Neuron (in vitro differentiated cells): ENCODE results near the gene LRP8.

ENCODE experiments used
- H2AFZ ChIP-seq: one replicate; pipeline ENCODE4 v1.6.1; 2013; ENCODE audit warnings: low read depth, mild to moderate bottlenecking, inconsistent platforms, low read length, moderate library complexity
- H3K27me3 ChIP-seq: one replicate; pipeline ENCODE4 v1.6.1; 2013; ENCODE audit warnings: low read length; ENCODE audit not compliant: insufficient read depth
- H3K36me3 ChIP-seq: one replicate; pipeline ENCODE4 v1.6.1; 2013; ENCODE audit warnings: low read length; ENCODE audit not compliant: insufficient read depth
- H3K4me1 ChIP-seq: one replicate; pipeline ENCODE4 v1.6.1; 2013; ENCODE audit warnings: low read length; ENCODE audit not compliant: insufficient read depth
- H3K4me3 ChIP-seq: 2 replicates; pipeline ENCODE4 v1.5.1; 2013; ENCODE audit warnings: mild to moderate bottlenecking, low read length, moderate library complexity
- H3K9me3 ChIP-seq: one replicate; pipeline ENCODE4 v1.6.1; 2013; ENCODE audit warnings: low read length

Gene LRP8

GRCh38 chr1:53319296-53320101 is 8.4 kb downstream of the LRP8 start:
- Histone ChIP-seq H3K9me3 (no peaks in the 10 kb centered on the region), H2AFZ (no peak overlapping the region), H3K36me3 (peaks cover 10% of the 10 kb centered on the region), H3K4me1 (no peaks in the 10 kb centered on the region), H3K27me3 (no peaks in the 10 kb centered on the region), H3K4me3 (no peak overlapping the region)

GRCh38 chr1:53317646-53318539 is 10.0 kb downstream of the LRP8 start:
- Histone ChIP-seq H3K4me3 (no peak overlapping the region), H3K9me3 (no peaks in the 10 kb centered on the region), H3K36me3 (peaks cover 4% of the 10 kb centered on the region), H3K4me1 (no peaks in the 10 kb centered on the region), H2AFZ (no peak overlapping the region), H3K27me3 (no peaks in the 10 kb centered on the region)

GRCh38 chr1:53316766-53317581 is 10.9 kb downstream of the LRP8 start:
- Histone ChIP-seq H3K4me1 (no peaks in the 10 kb centered on the region), H3K9me3 (no peaks in the 10 kb centered on the region), H3K27me3 (no peaks in the 10 kb centered on the region), H3K36me3 (peaks cover 4% of the 10 kb centered on the region), H2AFZ (no peak overlapping the region), H3K4me3 (no peak overlapping the region)

- Histone ChIP-seq H3K36me3 (peaks cover 2% of the 10 kb centered on the region), H3K9me3 (no peaks in the 10 kb centered on the region), H2AFZ (no peak overlapping the region), H3K4me1 (no peaks in the 10 kb centered on the region), H3K4me3 (no peak overlapping the region), H3K27me3 (no peaks in the 10 kb centered on the region)
These were observed 11.5 kb downstream of the LRP8 start for GRCh38 chr1:53316424-53316765.

- H3K4me1 ChIP-seq = no peaks in the 10 kb centered on the region
These were observed 12.1 kb downstream of the LRP8 start for GRCh38 chr1:53315456-53316423.

GRCh38 chr1:53315046-53315445 is 12.8 kb downstream of the LRP8 start:
- H3K36me3 ChIP-seq = no peaks in the 10 kb centered on the region
- H2AFZ ChIP-seq = no peak overlapping the region
- no peaks in the 10 kb centered on the region for H3K27me3 ChIP-seq
- H3K4me3 ChIP-seq = no peak overlapping the region
- no peaks in the 10 kb centered on the region for H3K9me3 ChIP-seq
- no peaks in the 10 kb centered on the region for H3K4me1 ChIP-seq

More at GRCh38 chr1:53315456-53316423, 12.1 kb downstream of the LRP8 start:
- Histone ChIP-seq H2AFZ (no peak overlapping the region), H3K4me3 (no peak overlapping the region), H3K36me3 (no peaks in the 10 kb centered on the region), H3K27me3 (no peaks in the 10 kb centered on the region), H3K9me3 (no peaks in the 10 kb centered on the region)

GRCh38 chr1:53314606-53315005 is 13.3 kb downstream of the LRP8 start:
- H2AFZ ChIP-seq = no peak overlapping the region
- H3K4me3 ChIP-seq = no peak overlapping the region
- H3K36me3 ChIP-seq = no peaks in the 10 kb centered on the region
- no peaks in the 10 kb centered on the region for H3K9me3 ChIP-seq
- no peaks in the 10 kb centered on the region for H3K27me3 ChIP-seq
- H3K4me1 ChIP-seq = no peaks in the 10 kb centered on the region

GRCh38 chr1:53314096-53314495 is 13.8 kb downstream of the LRP8 start:
- no peak overlapping the region for H3K4me3 ChIP-seq
- no peaks in the 10 kb centered on the region for H3K27me3 ChIP-seq
- H3K4me1 ChIP-seq = no peaks in the 10 kb centered on the region
- H3K9me3 ChIP-seq = no peaks in the 10 kb centered on the region
- H3K36me3 ChIP-seq = no peaks in the 10 kb centered on the region
- H2AFZ ChIP-seq = no peak overlapping the region

- Histone ChIP-seq H3K4me1 (peaks cover 1% of the 10 kb centered on the region), H3K9me3 (no peaks in the 10 kb centered on the region), H3K36me3 (no peaks in the 10 kb centered on the region)
These were observed 14.3 kb downstream of the LRP8 start for GRCh38 chr1:53313556-53313955.

GRCh38 chr1:53311702-53312305 is 16.1 kb downstream of the LRP8 start:
- H3K4me1 ChIP-seq = peaks cover 4% of the 10 kb centered on the region
- no peaks in the 10 kb centered on the region for H3K27me3 ChIP-seq
- no peak overlapping the region for H3K4me3 ChIP-seq
- H3K9me3 ChIP-seq = no peaks in the 10 kb centered on the region
- H2AFZ ChIP-seq = no peak overlapping the region
- no peaks in the 10 kb centered on the region for H3K36me3 ChIP-seq

More at GRCh38 chr1:53313556-53313955, 14.3 kb downstream of the LRP8 start:
- Histone ChIP-seq H2AFZ (no peak overlapping the region), H3K4me3 (no peak overlapping the region), H3K27me3 (no peaks in the 10 kb centered on the region)

GRCh38 chr1:53310847-53311681 is 16.8 kb downstream of the LRP8 start:
- Histone ChIP-seq H3K36me3 (no peaks in the 10 kb centered on the region), H3K9me3 (no peaks in the 10 kb centered on the region), H3K4me1 (peaks cover 4% of the 10 kb centered on the region), H3K27me3 (no peaks in the 10 kb centered on the region), H2AFZ (no peak overlapping the region), H3K4me3 (no peak overlapping the region)
